OCI-LY3 (cell line): Measurements from ENCODE around the gene DNAH17.

ENCODE experiments used
- H2AFZ ChIP-seq: fragments of 200-600, 300-600 bp; shearing (Covaris generic); 2 replicates; pipeline ENCODE4 v1.6.0; 2014; ENCODE audit warnings: antibody characterized with exemption, low read depth, low read length
- H3K27ac ChIP-seq: fragments of 200-600, 300-600 bp; sonication (generic); 2 replicates; pipeline ENCODE4 v1.5.1; 2014; ENCODE audit warnings: mild to moderate bottlenecking, low read length, moderate library complexity, mixed read lengths
- H3K27me3 ChIP-seq: fragments of 200-600, 300-600 bp; sonication (generic); 2 replicates; pipeline ENCODE4 v1.6.1; 2014; ENCODE audit warnings: low read depth, low read length, mixed read lengths
- H3K36me3 ChIP-seq: fragments of 200-600, 300-600 bp; sonication (generic); replicated peaks from 2 replicates; pipeline ENCODE3; 2014; ENCODE audit warnings: low read depth, low read length, mixed read lengths
- H3K4me1 ChIP-seq: fragments of 300-600, 200-600 bp; sonication (generic); 2 replicates; pipeline ENCODE4 v1.6.1; 2014; ENCODE audit warnings: low read length, mixed read lengths
- H3K4me2 ChIP-seq: fragments of 200-600, 300-600 bp; sonication (generic); 2 replicates; pipeline ENCODE4 v1.6.1; 2014; ENCODE audit warnings: low read length, mixed read lengths
- H3K4me3 ChIP-seq: fragments of 300-600, 200-600 bp; sonication (generic); 2 replicates; pipeline ENCODE4 v1.5.1; 2014; ENCODE audit warnings: antibody characterized with exemption, mild to moderate bottlenecking, low read length, moderate library complexity
- H3K79me2 ChIP-seq: fragments of 300-600, 200-600 bp; shearing (Covaris generic); 2 replicates; pipeline ENCODE4 v1.6.1; 2014; ENCODE audit warnings: mild to moderate bottlenecking, low read length, mixed read lengths
- H3K9ac ChIP-seq: fragments of 300-600, 200-600 bp; shearing (Covaris generic); 2 replicates; pipeline ENCODE4 v1.6.0; 2014; ENCODE audit warnings: mild to moderate bottlenecking, low read length, moderate library complexity
- H3K9me3 ChIP-seq: fragments of 200-600, 300-600 bp; shearing (Covaris generic); 2 replicates; pipeline ENCODE4 v1.6.1; 2014; ENCODE audit warnings: low read length, mixed read lengths; ENCODE audit not compliant: insufficient read depth
- H4K20me1 ChIP-seq: fragments of 200-600, 300-600 bp; sonication (generic); 2 replicates; pipeline ENCODE4 v1.6.1; 2016; ENCODE audit warnings: low read length, mixed read lengths; ENCODE audit not compliant: insufficient read depth
- EZH2phosphoT487 ChIP-seq: fragments of 200-600 bp; shearing (Covaris generic); IDR thresholded peaks from 2 replicates; pipeline ENCODE4 v1.6.1; 2018; ENCODE audit warnings: antibody characterized with exemption, mixed run types, low read depth
- TF ChIP-seq, protein P1 (sequence below): fragments of 200-600, 300-600 bp; sonication (generic); IDR thresholded peaks from 2 replicates; pipeline ENCODE4 v1.5.1; 2014; ENCODE audit warnings: antibody characterized with exemption, low read length, low read depth

Gene DNAH17

DNA sequence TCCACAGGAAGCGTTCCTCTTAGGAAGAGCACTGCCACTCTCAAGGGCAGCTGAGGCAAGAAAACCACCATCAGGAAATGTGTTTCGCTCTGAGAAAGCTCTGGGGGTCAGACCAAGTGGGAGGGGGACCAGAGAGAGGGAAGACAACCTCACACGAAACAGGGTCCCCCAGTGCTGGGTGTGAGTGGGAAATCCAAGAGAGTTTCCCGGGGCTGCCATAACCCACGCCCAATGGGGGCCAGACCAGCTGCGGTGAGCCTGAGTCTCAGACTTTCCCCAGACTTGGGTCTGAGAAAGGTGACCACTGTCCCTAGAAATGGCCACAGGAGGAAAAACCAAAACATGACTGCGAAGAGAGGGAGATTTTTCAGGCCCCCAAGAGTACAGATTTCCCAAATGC is 14.5 kb downstream of the DNAH17 start:
- H3K9me3 ChIP-seq: no peaks in the 10 kb centered on the region
- no peaks in the 10 kb centered on the region for H3K79me2 ChIP-seq
- H2AFZ ChIP-seq: no peak overlapping the region
- H4K20me1 ChIP-seq: no peaks in the 10 kb centered on the region
- TF ChIP-seq, protein P1, sequence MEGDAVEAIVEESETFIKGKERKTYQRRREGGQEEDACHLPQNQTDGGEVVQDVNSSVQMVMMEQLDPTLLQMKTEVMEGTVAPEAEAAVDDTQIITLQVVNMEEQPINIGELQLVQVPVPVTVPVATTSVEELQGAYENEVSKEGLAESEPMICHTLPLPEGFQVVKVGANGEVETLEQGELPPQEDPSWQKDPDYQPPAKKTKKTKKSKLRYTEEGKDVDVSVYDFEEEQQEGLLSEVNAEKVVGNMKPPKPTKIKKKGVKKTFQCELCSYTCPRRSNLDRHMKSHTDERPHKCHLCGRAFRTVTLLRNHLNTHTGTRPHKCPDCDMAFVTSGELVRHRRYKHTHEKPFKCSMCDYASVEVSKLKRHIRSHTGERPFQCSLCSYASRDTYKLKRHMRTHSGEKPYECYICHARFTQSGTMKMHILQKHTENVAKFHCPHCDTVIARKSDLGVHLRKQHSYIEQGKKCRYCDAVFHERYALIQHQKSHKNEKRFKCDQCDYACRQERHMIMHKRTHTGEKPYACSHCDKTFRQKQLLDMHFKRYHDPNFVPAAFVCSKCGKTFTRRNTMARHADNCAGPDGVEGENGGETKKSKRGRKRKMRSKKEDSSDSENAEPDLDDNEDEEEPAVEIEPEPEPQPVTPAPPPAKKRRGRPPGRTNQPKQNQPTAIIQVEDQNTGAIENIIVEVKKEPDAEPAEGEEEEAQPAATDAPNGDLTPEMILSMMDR: no peak
- no peak for TF ChIP-seq EZH2phosphoT487
- no peak overlapping the region for H3K27ac ChIP-seq
- no peak overlapping the region for H3K4me2 ChIP-seq
- H3K27me3 ChIP-seq: peaks cover 20% of the 10 kb centered on the region
- no peaks in the 10 kb centered on the region for H3K36me3 ChIP-seq
- H3K4me1 ChIP-seq: peaks cover 3% of the 10 kb centered on the region
- H3K9ac ChIP-seq: no peak overlapping the region
- H3K4me3 ChIP-seq: no peak overlapping the region

DNA sequence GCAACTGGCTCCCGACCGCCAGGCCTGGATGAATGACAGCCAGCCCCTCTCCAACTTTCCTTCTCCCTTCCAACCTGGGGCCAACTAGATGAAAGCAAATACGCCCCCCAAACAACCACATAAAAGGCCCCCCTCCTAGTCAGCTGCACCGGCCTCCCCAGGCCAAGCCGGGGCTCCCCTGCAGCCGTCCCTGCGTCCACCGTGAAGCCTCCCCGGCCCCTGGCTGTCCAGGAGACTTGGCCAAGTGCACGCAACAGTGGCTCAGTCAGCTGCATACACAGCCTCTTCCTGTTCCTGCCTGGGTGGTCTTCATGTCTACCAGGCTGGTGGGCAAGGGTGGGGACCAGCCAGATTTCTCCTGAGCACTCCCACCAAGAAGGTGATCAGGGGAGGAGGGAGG is 16.0 kb downstream of the DNAH17 start:
- Histone ChIP-seq H3K4me1 (peaks cover 8% of the 10 kb centered on the region), H3K27ac (no peak overlapping the region), H3K36me3 (no peaks in the 10 kb centered on the region), H3K9me3 (no peaks in the 10 kb centered on the region), H3K4me3 (no peak overlapping the region), H3K4me2 (no peak overlapping the region), H3K9ac (no peak overlapping the region), H2AFZ (no peak overlapping the region), H3K27me3 (peaks cover 17% of the 10 kb centered on the region), H4K20me1 (no peaks in the 10 kb centered on the region), H3K79me2 (no peaks in the 10 kb centered on the region)
- TF ChIP-seq, protein P1: no peak

DNA sequence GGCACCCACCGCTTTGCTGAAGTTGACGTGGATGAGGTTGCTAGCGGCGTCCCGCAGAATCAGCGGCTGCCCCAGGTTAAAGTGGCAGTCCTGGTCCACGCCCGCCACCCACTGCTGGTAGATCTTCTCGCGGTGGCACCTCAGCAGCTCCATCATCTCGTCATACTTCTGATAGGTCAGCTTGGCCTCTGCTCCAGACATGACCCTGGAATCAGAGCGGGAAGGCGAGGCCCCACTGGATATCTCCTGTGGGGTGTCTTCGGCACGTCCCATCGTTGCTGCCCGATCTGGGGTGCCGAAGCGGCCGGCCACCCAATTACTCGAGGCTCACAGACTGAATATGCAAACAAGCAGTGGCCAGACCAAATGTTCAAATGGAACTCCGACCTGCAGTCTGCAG is 16.5 kb downstream of the DNAH17 start:
- Histone ChIP-seq H3K27me3 (peaks cover 15% of the 10 kb centered on the region), H3K4me1 (peaks cover 8% of the 10 kb centered on the region), H3K27ac (no peak overlapping the region), H2AFZ (no peak overlapping the region), H3K9ac (no peak overlapping the region), H4K20me1 (no peaks in the 10 kb centered on the region), H3K4me2 (no peak overlapping the region), H3K4me3 (no peak overlapping the region), H3K79me2 (no peaks in the 10 kb centered on the region), H3K9me3 (no peaks in the 10 kb centered on the region), H3K36me3 (no peaks in the 10 kb centered on the region)
- TF ChIP-seq, protein P1: no peak
- TF ChIP-seq EZH2phosphoT487: no peak

DNA sequence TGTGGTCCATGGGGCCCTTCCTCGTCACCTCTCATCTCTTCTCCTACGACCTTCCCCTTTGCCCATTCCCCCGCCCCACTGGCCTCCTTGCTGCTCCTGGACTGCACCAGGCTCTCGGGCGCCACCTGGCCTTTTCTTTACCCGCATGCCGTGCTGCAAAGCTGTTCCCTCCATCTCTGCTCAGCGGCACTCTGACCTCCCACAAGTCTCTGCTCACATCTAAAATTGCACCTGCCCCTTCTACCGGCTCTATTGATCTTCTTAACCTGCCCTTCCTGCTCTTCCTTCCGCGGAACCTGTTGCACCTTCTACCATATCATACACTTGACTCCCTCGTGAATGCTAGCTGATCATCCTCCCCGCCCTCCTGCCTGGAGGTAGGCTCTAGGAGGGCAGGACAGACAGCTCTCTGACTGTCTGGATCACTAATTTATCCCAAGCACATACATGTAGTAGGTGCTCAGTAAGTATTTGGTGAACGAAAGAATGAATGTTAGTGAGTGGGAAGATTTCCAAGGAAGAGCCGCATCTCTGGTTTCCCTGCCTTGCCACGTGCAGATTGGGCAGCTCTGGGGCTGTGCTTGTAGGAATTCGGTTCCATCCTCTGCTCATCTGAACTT is 17.3 kb downstream of the DNAH17 start:
- H4K20me1 ChIP-seq: no peaks in the 10 kb centered on the region
- H2AFZ ChIP-seq: no peak overlapping the region

More for the DNA sequence above, 17.3 kb downstream of the DNAH17 start:
- TF ChIP-seq, protein P1: no peak
- TF ChIP-seq EZH2phosphoT487: no peak
- Histone ChIP-seq H3K27me3 (peaks cover 9% of the 10 kb centered on the region), H3K9ac (no peak overlapping the region), H3K79me2 (no peaks in the 10 kb centered on the region), H3K36me3 (no peaks in the 10 kb centered on the region), H3K9me3 (no peaks in the 10 kb centered on the region), H3K4me3 (no peak overlapping the region), H3K4me1 (peaks cover 8% of the 10 kb centered on the region), H3K4me2 (no peak overlapping the region), H3K27ac (no peak overlapping the region)
